Epithelial cell of proximal tubule (primary cell): ENCODE measurements around the gene MEGF10. TPM values are rescaled to one million over a fixed set of nuclear protein-coding genes. Genes with fewer than 3 reads are reported as not detected.

Source experiments
- DNase-seq: peaks from one replicate; pipeline ENCODE4 v3.0.0-alpha.2; 2011; ENCODE audit warnings: low read depth
- H3K4me3 ChIP-seq: 2 replicates; pipeline ENCODE4 v1.5.1; 2011; ENCODE audit warnings: low read depth, mild to moderate bottlenecking, low read length
- total RNA-seq: library from RNA; depleted of rRNA; stranded (reverse); fragments of >200 nt; gene quantifications from 2 replicates; pipeline ENCODE4 v1.2.3, GENCODE V29; 2015
- TF ChIP-seq, protein P1 (sequence below): conservative IDR thresholded peaks from 2 replicates; pipeline ENCODE4 v1.5.1; 2012; ENCODE audit warnings: low read depth, mild to moderate bottlenecking, low read length

MEGF10 gene
- total RNA-seq, 1 donor from 2014 or later = 0.52 TPM

DNA sequence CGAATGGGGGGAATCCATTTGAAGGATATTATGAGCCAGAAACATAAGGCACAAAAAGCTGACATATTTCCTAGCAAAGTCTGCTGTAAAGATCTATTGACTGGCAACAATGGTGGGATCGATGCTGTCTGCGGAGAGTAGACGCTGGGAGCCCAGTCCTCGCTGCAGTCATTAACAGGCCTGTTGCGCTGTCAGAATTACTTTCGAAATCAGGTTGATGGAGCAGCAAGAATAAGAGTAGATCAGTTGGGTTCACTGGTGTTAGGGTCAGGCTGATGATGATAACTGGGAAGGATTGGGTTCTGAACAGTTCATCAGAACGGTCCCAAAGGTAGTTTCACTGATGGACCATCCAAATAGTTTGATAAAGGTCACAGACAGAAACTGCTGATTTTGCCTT lies 87.1 kb downstream of the MEGF10 start:
- DNase-seq = no peak
- H3K4me3 ChIP-seq = no peak overlapping the region
- TF ChIP-seq, protein P1, sequence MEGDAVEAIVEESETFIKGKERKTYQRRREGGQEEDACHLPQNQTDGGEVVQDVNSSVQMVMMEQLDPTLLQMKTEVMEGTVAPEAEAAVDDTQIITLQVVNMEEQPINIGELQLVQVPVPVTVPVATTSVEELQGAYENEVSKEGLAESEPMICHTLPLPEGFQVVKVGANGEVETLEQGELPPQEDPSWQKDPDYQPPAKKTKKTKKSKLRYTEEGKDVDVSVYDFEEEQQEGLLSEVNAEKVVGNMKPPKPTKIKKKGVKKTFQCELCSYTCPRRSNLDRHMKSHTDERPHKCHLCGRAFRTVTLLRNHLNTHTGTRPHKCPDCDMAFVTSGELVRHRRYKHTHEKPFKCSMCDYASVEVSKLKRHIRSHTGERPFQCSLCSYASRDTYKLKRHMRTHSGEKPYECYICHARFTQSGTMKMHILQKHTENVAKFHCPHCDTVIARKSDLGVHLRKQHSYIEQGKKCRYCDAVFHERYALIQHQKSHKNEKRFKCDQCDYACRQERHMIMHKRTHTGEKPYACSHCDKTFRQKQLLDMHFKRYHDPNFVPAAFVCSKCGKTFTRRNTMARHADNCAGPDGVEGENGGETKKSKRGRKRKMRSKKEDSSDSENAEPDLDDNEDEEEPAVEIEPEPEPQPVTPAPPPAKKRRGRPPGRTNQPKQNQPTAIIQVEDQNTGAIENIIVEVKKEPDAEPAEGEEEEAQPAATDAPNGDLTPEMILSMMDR = no peak

GRCh38 chr5:127385936-127386335 lies 95.3 kb downstream of the MEGF10 start:
- TF ChIP-seq, protein P1 = no peak
- H3K4me3 ChIP-seq = no peak overlapping the region
- DNase-seq = no peak

GRCh38 chr5:127386557-127386956 lies 96.0 kb downstream of the MEGF10 start:
- TF ChIP-seq, protein P1 = no peak
- H3K4me3 ChIP-seq = no peak overlapping the region
- DNase-seq = no peak

- H3K4me3 ChIP-seq = no peak overlapping the region
- TF ChIP-seq, protein P1 = no peak
- no peak for DNase-seq
These were observed 99.0 kb downstream of the MEGF10 start for GRCh38 chr5:127389601-127390000.

DNA sequence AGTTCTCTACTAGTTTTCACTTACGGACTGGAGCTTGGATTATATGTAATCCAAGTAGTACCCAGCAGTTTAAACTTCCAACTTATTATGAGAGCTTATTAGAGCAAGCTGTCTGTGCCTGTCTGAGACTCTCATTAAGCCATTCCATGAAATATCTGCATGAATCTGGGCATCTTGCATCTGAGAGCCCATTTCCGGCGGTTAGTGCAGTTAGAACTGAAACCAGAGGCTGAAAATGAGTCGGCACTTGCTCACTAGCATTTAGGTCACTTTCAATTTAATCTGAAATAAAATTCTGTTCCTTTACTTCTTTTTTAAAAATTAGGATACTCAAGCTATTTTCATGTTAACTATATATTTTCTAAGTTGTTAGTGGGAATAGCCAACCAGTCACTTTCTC lies 102.2 kb downstream of the MEGF10 start:
- TF ChIP-seq, protein P1 = no peak
- DNase-seq = no peak
- no peak overlapping the region for H3K4me3 ChIP-seq

- H3K4me3 ChIP-seq = no peak overlapping the region
- no peak for DNase-seq
- TF ChIP-seq, protein P1 = peak; percentile 21
These were observed 106.0 kb downstream of the MEGF10 start for GRCh38 chr5:127396490-127397155.

- DNase-seq = no peak
- TF ChIP-seq, protein P1 = no peak
- no peak overlapping the region for H3K4me3 ChIP-seq
These were observed 107.9 kb downstream of the MEGF10 start for GRCh38 chr5:127398508-127398907.
